PC-9 (cell line): ENCODE data around the gene CEP290. TPM values are rescaled to one million over a fixed set of nuclear protein-coding genes. Genes with fewer than 3 reads are reported as not detected.

Experiments
- BruUV-seq: library from RNA; stranded (reverse); fragments of 400-500 nt; replicated peaks from 2 replicates; lab custom pipeline; 2021; lab: Mats Ljungman, UMichigan
- CTCF ChIA-PET: fragments of 300-600 bp; sonication (Branson Sonifier 250); formaldehyde crosslinking; loops from one replicate; lab custom pipeline; 2022; ENCODE audit warnings: antibody characterized with exemption; lab: Charles Lee
- POLR2A ChIA-PET: fragments of 300-600 bp; sonication (Branson Sonifier 250); formaldehyde crosslinking; loops from one replicate; lab custom pipeline; 2022; ENCODE audit warnings: antibody characterized with exemption; ENCODE audit not compliant: unreplicated experiment; lab: Charles Lee
- DNase-seq, 2 experiments: peaks; one replicate each; pipeline versions ENCODE4 v3.0.0 to v3.0.0-alpha.2; 2015 to 2022; ENCODE audit warnings: mixed read lengths in 1 of 2
- H2AFZ ChIP-seq: fragments of 200-600 bp; sonication (generic); 2 replicates; pipeline ENCODE4 v1.8.1; 2017; ENCODE audit warnings: antibody characterized with exemption
- H3F3A ChIP-seq: fragments of 200-600 bp; sonication (generic); 2 replicates; pipeline ENCODE4 v1.8.1; 2017; ENCODE audit warnings: antibody characterized with exemption, mild to moderate bottlenecking, low read depth; ENCODE audit not compliant: insufficient read depth
- H3K27ac ChIP-seq: fragments of 200-600 bp; sonication (generic); 2 replicates; pipeline ENCODE4 v1.6.1; 2016; ENCODE audit warnings: mixed run types
- H3K27me3 ChIP-seq: fragments of 200-600 bp; sonication (generic); 2 replicates; pipeline ENCODE4 v1.6.1; 2016; ENCODE audit warnings: low read depth, mixed run types; ENCODE audit not compliant: insufficient read depth
- H3K36me3 ChIP-seq: fragments of 200-600 bp; sonication (generic); 2 replicates; pipeline ENCODE4 v1.6.1; 2016; ENCODE audit warnings: low read depth, mixed run types
- H3K4me1 ChIP-seq: fragments of 200-600 bp; sonication (generic); replicated peaks from 2 replicates; pipeline ENCODE4 v1.6.1; 2016; ENCODE audit warnings: mixed run types; ENCODE audit not compliant: insufficient read depth
- H3K4me2 ChIP-seq: fragments of 200-600 bp; sonication (generic); 2 replicates; pipeline ENCODE4 v1.6.1; 2017; ENCODE audit warnings: mixed run types
- H3K4me3 ChIP-seq: fragments of 200-600 bp; sonication (generic); 2 replicates; pipeline ENCODE4 v1.6.1; 2016; ENCODE audit warnings: mixed run types
- H3K79me2 ChIP-seq: fragments of 200-600 bp; sonication (generic); 2 replicates; pipeline ENCODE4 v1.6.1; 2017; ENCODE audit warnings: low read depth, mixed run types
- H3K9me2 ChIP-seq: fragments of 200-600 bp; sonication (generic); 2 replicates; pipeline ENCODE4 v1.8.1; 2017; ENCODE audit warnings: mild to moderate bottlenecking; ENCODE audit not compliant: insufficient read depth
- H3K9me3 ChIP-seq: fragments of 200-600 bp; sonication (generic); 2 replicates; pipeline ENCODE4 v1.8.1; 2016; ENCODE audit warnings: low read depth; ENCODE audit not compliant: insufficient read depth
- H4K20me1 ChIP-seq: fragments of 200-600 bp; sonication (generic); 2 replicates; pipeline ENCODE4 v1.8.1; 2017; ENCODE audit not compliant: insufficient read depth
- CTCF ChIP-seq: fragments of 200-600 bp; sonication (generic); conservative IDR thresholded peaks from 2 replicates; pipeline ENCODE4 v1.6.1; 2017; ENCODE audit warnings: mixed run types, antibody characterized with exemption, mild to moderate bottlenecking, moderate library complexity
- EZH2 ChIP-seq: fragments of 200-600 bp; sonication (generic); IDR thresholded peaks from 2 replicates; pipeline ENCODE4 v1.8.0; 2017; ENCODE audit warnings: antibody characterized with exemption, low read depth
- intact Hi-C: fragments of 100-400 bp; cut with micrococcal nuclease; formaldehyde crosslinking; loops from one replicate; pipeline ENCODE4 v1.10.0; 2022; ENCODE audit not compliant: unreplicated experiment
- total RNA-seq: library from RNA; stranded (reverse); gene quantifications from 2 replicates; pipeline ENCODE4 v1.2.3, GENCODE V29; 2021

The CEP290 gene
- total RNA-seq, 1 experiment from 2014 or later: 21.9 TPM

GRCh38 chr12:88113871-88114270, 28.0 kb downstream of the CEP290 start:
- Histone ChIP-seq H4K20me1 (no peaks in the 10 kb centered on the region), H3K27me3 (no peaks in the 10 kb centered on the region), H3F3A (no peaks in the 10 kb centered on the region), H3K27ac (no peak overlapping the region), H3K4me1 (no peaks in the 10 kb centered on the region), H3K9me3 (no peaks in the 10 kb centered on the region), H3K36me3 (peaks cover 15% of the 10 kb centered on the region), H3K79me2 (no peaks in the 10 kb centered on the region), H3K4me3 (no peak overlapping the region), H3K4me2 (no peak overlapping the region), H2AFZ (no peak overlapping the region), H3K9me2 (no peaks in the 10 kb centered on the region)
- ChIA-PET CTCF (interaction anchor here (0.6 kb wide), 1 partner anchor 1303 kb away, joined by 4 read pairs; no protein-coding TSS in a partner anchor), POLR2A (no interaction called here)
- intact Hi-C loops: no loop called here
- DNase-seq: no peak
- BruUV-seq: no TSS peak
- no peak for TF ChIP-seq CTCF
- TF ChIP-seq EZH2: no peak

- no peak for DNase-seq
- BruUV-seq: no TSS peak
- H3K9me2 ChIP-seq: no peaks in the 10 kb centered on the region
- H3K9me3 ChIP-seq: no peaks in the 10 kb centered on the region
- H3K4me2 ChIP-seq: peak overlapping the region; percentile 32; the same call in 1 of the 2 replicates
- TF ChIP-seq CTCF (peak; percentile 72), EZH2 (no peak)
- intact Hi-C loops: loop anchor here (1.0 to 2.0 kb wide), 2 partner anchors 906 to 1413 kb away; partner anchors contain the start of gene GALNT4
- no peaks in the 10 kb centered on the region for H3K79me2 ChIP-seq
- no peak overlapping the region for H3K4me3 ChIP-seq
- H3K4me1 ChIP-seq: no peaks in the 10 kb centered on the region
- H3K27ac ChIP-seq: no peak overlapping the region
- H2AFZ ChIP-seq: no peak overlapping the region
- H3K27me3 ChIP-seq: no peaks in the 10 kb centered on the region
- no peaks in the 10 kb centered on the region for H4K20me1 ChIP-seq
- H3K36me3 ChIP-seq: peaks cover 4% of the 10 kb centered on the region; the same call in 1 of the 2 replicates
- ChIA-PET POLR2A (no interaction called here), CTCF (no interaction called here)
- no peaks in the 10 kb centered on the region for H3F3A ChIP-seq
These were observed 30.7 kb downstream of the CEP290 start for GRCh38 chr12:88111074-88111652.

DNA sequence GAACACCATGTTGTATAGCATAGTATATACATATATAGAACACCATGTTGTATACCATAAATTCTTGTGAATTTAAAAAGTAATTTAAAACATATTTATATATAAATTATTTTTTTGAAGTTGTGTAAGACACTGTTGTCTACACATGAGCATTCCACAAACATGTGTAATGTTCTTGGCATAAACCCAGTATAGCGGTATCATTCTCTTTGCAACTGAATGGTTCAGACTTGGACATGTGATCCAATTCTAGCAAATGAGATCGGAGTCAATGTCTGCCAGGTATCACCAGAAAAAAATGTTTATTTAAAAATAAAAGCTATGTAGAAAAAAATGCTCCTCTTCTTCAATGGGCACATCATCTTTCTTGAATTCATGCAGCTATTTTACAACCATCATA, 33.9 kb downstream of the CEP290 start:
- no peak for DNase-seq
- POLR2A ChIA-PET: no interaction called here

More for the DNA sequence above, 33.9 kb downstream of the CEP290 start:
- H3K9me3 ChIP-seq: no peaks in the 10 kb centered on the region
- intact Hi-C loops: no loop called here
- no peak overlapping the region for H3K4me3 ChIP-seq
- no peak for TF ChIP-seq EZH2
- no peak overlapping the region for H3K4me2 ChIP-seq
- H3K27ac ChIP-seq: no peak overlapping the region
- no peaks in the 10 kb centered on the region for H4K20me1 ChIP-seq
- H3K79me2 ChIP-seq: no peaks in the 10 kb centered on the region
- no TSS peak for BruUV-seq
- no peaks in the 10 kb centered on the region for H3K9me2 ChIP-seq
- H3K4me1 ChIP-seq: no peaks in the 10 kb centered on the region
- H3K36me3 ChIP-seq: peaks cover 6% of the 10 kb centered on the region; the same call in 1 of the 2 replicates
- no peak overlapping the region for H2AFZ ChIP-seq
- no peaks in the 10 kb centered on the region for H3K27me3 ChIP-seq
- CTCF ChIA-PET: interaction anchor here (0.6 kb wide), 1 partner anchor 91 kb away, joined by 3 read pairs; no protein-coding TSS in a partner anchor
- H3F3A ChIP-seq: no peaks in the 10 kb centered on the region
